H9 (cell line): ENCODE data around the gene HEATR1. TPM values are rescaled to one million over a fixed set of nuclear protein-coding genes. Genes with fewer than 3 reads are reported as not detected.

Source experiments
- DNase-seq: peaks from one replicate; pipeline ENCODE4 v3.0.0-alpha.2; 2017
- H2AFZ ChIP-seq: one replicate; pipeline ENCODE4 v1.6.1; 2013; ENCODE audit warnings: mild to moderate bottlenecking, low read length, control low read depth, moderate library complexity
- H2AK5ac ChIP-seq: 2 replicates; pipeline ENCODE4 v1.6.1; 2013; ENCODE audit warnings: low read length, control low read depth, mixed read lengths; ENCODE audit not compliant: insufficient read length
- H2BK120ac ChIP-seq: one replicate; pipeline ENCODE4 v1.6.1; 2013; ENCODE audit warnings: low read depth, mild to moderate bottlenecking, low read length, control low read depth, inconsistent platforms; ENCODE audit not compliant: poor library complexity, severe bottlenecking
- H2BK12ac ChIP-seq: 2 replicates; pipeline ENCODE4 v1.6.1; 2013; ENCODE audit warnings: low read length, control low read depth, mixed read lengths, low read depth; ENCODE audit not compliant: insufficient read length
- H2BK15ac ChIP-seq: 2 replicates; pipeline ENCODE4 v1.6.1; 2013; ENCODE audit warnings: low read depth, low read length, control low read depth
- H2BK20ac ChIP-seq: one replicate; pipeline ENCODE4 v1.6.1; 2013; ENCODE audit warnings: low read depth, mild to moderate bottlenecking, low read length, control low read depth, inconsistent platforms; ENCODE audit not compliant: poor library complexity, severe bottlenecking
- H2BK5ac ChIP-seq: 2 replicates; pipeline ENCODE4 v1.6.1; 2013; ENCODE audit warnings: low read length, control low read depth, mixed read lengths; ENCODE audit not compliant: insufficient read length
- H3K14ac ChIP-seq: 2 replicates; pipeline ENCODE4 v1.6.1; 2013; ENCODE audit warnings: low read length, control low read depth; ENCODE audit not compliant: insufficient read depth
- H3K18ac ChIP-seq: 2 replicates; pipeline ENCODE4 v1.6.1; 2013; ENCODE audit warnings: low read depth, mild to moderate bottlenecking, mixed read lengths, low read length, control low read depth; ENCODE audit not compliant: insufficient read length
- H3K23ac ChIP-seq: 2 replicates; pipeline ENCODE4 v1.6.1; 2013; ENCODE audit warnings: low read length, control low read depth, mixed read lengths, low read depth; ENCODE audit not compliant: insufficient read length
- H3K23me2 ChIP-seq: 2 replicates; pipeline ENCODE4 v1.6.1; 2013; ENCODE audit warnings: low read depth, mild to moderate bottlenecking, mixed read lengths, low read length, control low read depth; ENCODE audit not compliant: insufficient read length, poor library complexity, severe bottlenecking
- H3K27ac ChIP-seq: 2 replicates; pipeline ENCODE4 v1.5.1; 2013; ENCODE audit warnings: low read length, control low read depth, mixed read lengths, low read depth; ENCODE audit not compliant: insufficient read length
- H3K27me3 ChIP-seq: 2 replicates; pipeline ENCODE4 v1.6.1; 2013; ENCODE audit warnings: low read length, control low read depth, inconsistent platforms; ENCODE audit not compliant: insufficient read depth
- H3K4ac ChIP-seq: 2 replicates; pipeline ENCODE4 v1.6.1; 2013; ENCODE audit warnings: low read depth, mild to moderate bottlenecking, control low read depth, inconsistent platforms, low read length, moderate library complexity
- H3K4me1 ChIP-seq: 2 replicates; pipeline ENCODE4 v1.6.1; 2013; ENCODE audit warnings: low read length, control low read depth, inconsistent platforms; ENCODE audit not compliant: insufficient read depth
- H3K4me2 ChIP-seq: 2 replicates; pipeline ENCODE4 v1.6.1; 2013; ENCODE audit warnings: low read length, control low read depth, mixed read lengths; ENCODE audit not compliant: insufficient read length, insufficient read depth
- H3K56ac ChIP-seq: 2 replicates; pipeline ENCODE4 v1.6.1; 2013; ENCODE audit warnings: low read depth, mild to moderate bottlenecking, mixed read lengths, low read length, control low read depth; ENCODE audit not compliant: insufficient read length
- H3K79me1 ChIP-seq: 2 replicates; pipeline ENCODE4 v1.6.1; 2013; ENCODE audit warnings: low read depth, mild to moderate bottlenecking, moderate library complexity, low read length, control low read depth, inconsistent platforms; ENCODE audit not compliant: insufficient read depth, poor library complexity, severe bottlenecking
- H3K79me2 ChIP-seq: 2 replicates; pipeline ENCODE4 v1.6.1; 2013; ENCODE audit warnings: low read length, control low read depth, inconsistent platforms; ENCODE audit not compliant: insufficient read depth
- H3K9ac ChIP-seq: 2 replicates; pipeline ENCODE4 v1.6.1; 2013; ENCODE audit warnings: low read length, control low read depth, mixed read lengths; ENCODE audit not compliant: insufficient read length; ENCODE audit errors: extremely low read depth
- H3K9me3 ChIP-seq: one replicate; pipeline ENCODE4 v1.6.1; 2013; ENCODE audit warnings: low read depth, low read length, inconsistent platforms; ENCODE audit not compliant: control insufficient read depth
- H3T11ph ChIP-seq: one replicate; pipeline ENCODE4 v1.6.1; 2013; ENCODE audit warnings: mild to moderate bottlenecking, low read length, control low read depth, inconsistent platforms
- H4K20me1 ChIP-seq: one replicate; pipeline ENCODE4 v1.6.1; 2013; ENCODE audit not compliant: control insufficient read depth, insufficient read length, insufficient read depth
- H4K5ac ChIP-seq: 2 replicates; pipeline ENCODE4 v1.6.1; 2013; ENCODE audit warnings: low read depth, mild to moderate bottlenecking, mixed read lengths, low read length, control low read depth; ENCODE audit not compliant: insufficient read length
- H4K8ac ChIP-seq: replicated peaks from 2 replicates; pipeline ENCODE4 v1.6.1; 2013; ENCODE audit warnings: low read length, control low read depth, mixed read lengths, low read depth; ENCODE audit not compliant: insufficient read length
- H4K91ac ChIP-seq: 2 replicates; pipeline ENCODE4 v1.6.1; 2013; ENCODE audit warnings: low read depth, mild to moderate bottlenecking, moderate library complexity, mixed read lengths, low read length, control low read depth; ENCODE audit not compliant: insufficient read length
- H3K27ac Mint-ChIP-seq, 3 experiments: 2 replicates in 2 of 3; 3 replicates in 1 of 3; pipeline ENCODE4 v1.8.0; 2020 to 2021; ENCODE audit warnings: mixed read lengths in 3 of 3, mild to moderate bottlenecking in 1 of 3, moderate library complexity in 1 of 3
- H3K27me3 Mint-ChIP-seq: 2 replicates; pipeline ENCODE4 v1.8.0; 2021; ENCODE audit warnings: low read depth, mild to moderate bottlenecking, moderate library complexity, mixed read lengths
- H3K36me3 Mint-ChIP-seq, 3 experiments: 2 replicates in 2 of 3; 3 replicates in 1 of 3; pipeline ENCODE4 v1.8.0; 2020 to 2021; ENCODE audit warnings: low read depth in 3 of 3, mixed read lengths in 3 of 3; ENCODE audit not compliant: insufficient read depth in 1 of 3
- H3K4me1 Mint-ChIP-seq, 2 experiments: 2 replicates each; pipeline ENCODE4 v1.8.0; 2020; ENCODE audit warnings: mixed read lengths in 2 of 2
- H3K4me3 Mint-ChIP-seq, 2 experiments: 2 replicates in 1 of 2; 3 replicates in 1 of 2; pipeline ENCODE4 v1.8.0; 2020 to 2021; ENCODE audit warnings: mild to moderate bottlenecking in 2 of 2, mixed read lengths in 2 of 2, moderate library complexity in 1 of 2
- H3K9me3 Mint-ChIP-seq, 2 experiments: 2 replicates in 1 of 2; 3 replicates in 1 of 2; pipeline ENCODE4 v1.8.0; 2020; ENCODE audit warnings: mild to moderate bottlenecking in 2 of 2, mixed read lengths in 2 of 2, moderate library complexity in 1 of 2
- WGBS: extraction: QIAGEN DNeasy Blood & Tissue Kit; methylation state at CpG from one replicate; pipeline ENCODE4 v1.1.7; 2013; ENCODE audit warnings: missing lambda C conversion rate, low lambda C conversion rate, mixed read lengths; ENCODE audit not compliant: insufficient read length; ENCODE audit errors: extremely low coverage; 5-methylcytosine and 5-hydroxymethylcytosine counted together
- total RNA-seq: library from RNA; stranded (reverse); gene quantifications from 2 replicates; pipeline ENCODE4 v1.2.1, GENCODE V29; 2021
- TF ChIP-seq, protein P1 (sequence below): fragments of 200-600 bp; sonication (generic); conservative IDR thresholded peaks from 3 replicates; pipeline ENCODE4 v1.8.0; 2021; ENCODE audit warnings: antibody characterized with exemption, mild to moderate bottlenecking

The HEATR1 gene
- total RNA-seq, 1 experiment from 2014 or later, result 88.2 TPM

DNA sequence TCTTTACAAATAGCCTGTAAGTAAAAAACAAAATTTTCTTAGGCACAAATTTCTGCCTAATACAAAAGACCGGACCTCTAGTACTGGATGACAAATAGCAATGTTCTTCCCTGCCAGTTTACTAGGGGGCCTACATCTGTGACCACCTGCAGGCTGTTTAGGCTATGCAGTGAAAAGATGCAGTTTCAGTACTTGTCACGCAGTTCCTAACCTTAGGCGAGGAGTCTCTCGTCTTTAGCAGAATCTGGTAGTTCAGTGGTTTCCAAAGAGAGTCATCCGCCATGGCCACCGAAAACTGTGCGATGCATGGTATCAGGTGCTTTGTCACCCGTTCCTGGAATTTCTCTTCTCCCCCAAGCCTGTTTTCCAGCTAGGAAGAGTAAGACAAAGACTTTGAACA lies 50.9 kb downstream of the HEATR1 start:
- H3K56ac ChIP-seq, result no peak overlapping the region
- Mint-ChIP-seq H3K4me3 (no peak overlapping the region), H3K36me3 (peaks cover 46 to 95% (median 92%) of the 10 kb centered on the region in 3 experiments; a peak in 6 of 7 replicates), H3K27ac (no peak overlapping the region), H3K4me1 (no peaks in the 10 kb centered on the region), H3K27me3 (no peaks in the 10 kb centered on the region), H3K9me3 (no peaks in the 10 kb centered on the region)
- H4K8ac ChIP-seq, result no peak overlapping the region
- no peak overlapping the region for H3K4me2 ChIP-seq
- H2BK12ac ChIP-seq, result no peak overlapping the region
- no peaks in the 10 kb centered on the region for H3K79me1 ChIP-seq
- H4K5ac ChIP-seq, result no peak overlapping the region
- no peak overlapping the region for H3K18ac ChIP-seq
- no peaks in the 10 kb centered on the region for H3K9me3 ChIP-seq
- WGBS, result no CpG with 5 or more reads among the region's 8 CpGs
- no peak overlapping the region for H3K23ac ChIP-seq
- no peaks in the 10 kb centered on the region for H3K23me2 ChIP-seq
- H2AK5ac ChIP-seq, result no peak overlapping the region
- no peak overlapping the region for H3T11ph ChIP-seq
- no peak overlapping the region for H2BK15ac ChIP-seq
- TF ChIP-seq, protein P1, sequence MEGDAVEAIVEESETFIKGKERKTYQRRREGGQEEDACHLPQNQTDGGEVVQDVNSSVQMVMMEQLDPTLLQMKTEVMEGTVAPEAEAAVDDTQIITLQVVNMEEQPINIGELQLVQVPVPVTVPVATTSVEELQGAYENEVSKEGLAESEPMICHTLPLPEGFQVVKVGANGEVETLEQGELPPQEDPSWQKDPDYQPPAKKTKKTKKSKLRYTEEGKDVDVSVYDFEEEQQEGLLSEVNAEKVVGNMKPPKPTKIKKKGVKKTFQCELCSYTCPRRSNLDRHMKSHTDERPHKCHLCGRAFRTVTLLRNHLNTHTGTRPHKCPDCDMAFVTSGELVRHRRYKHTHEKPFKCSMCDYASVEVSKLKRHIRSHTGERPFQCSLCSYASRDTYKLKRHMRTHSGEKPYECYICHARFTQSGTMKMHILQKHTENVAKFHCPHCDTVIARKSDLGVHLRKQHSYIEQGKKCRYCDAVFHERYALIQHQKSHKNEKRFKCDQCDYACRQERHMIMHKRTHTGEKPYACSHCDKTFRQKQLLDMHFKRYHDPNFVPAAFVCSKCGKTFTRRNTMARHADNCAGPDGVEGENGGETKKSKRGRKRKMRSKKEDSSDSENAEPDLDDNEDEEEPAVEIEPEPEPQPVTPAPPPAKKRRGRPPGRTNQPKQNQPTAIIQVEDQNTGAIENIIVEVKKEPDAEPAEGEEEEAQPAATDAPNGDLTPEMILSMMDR, result no peak
- H3K4ac ChIP-seq, result no peak overlapping the region
- no peak overlapping the region for H2BK20ac ChIP-seq
- H2BK5ac ChIP-seq, result no peak overlapping the region
- no peaks in the 10 kb centered on the region for H3K79me2 ChIP-seq
- no peak overlapping the region for H2BK120ac ChIP-seq
- no peak overlapping the region for H3K9ac ChIP-seq
- H3K14ac ChIP-seq, result no peak overlapping the region
- H4K20me1 ChIP-seq, result no peaks in the 10 kb centered on the region
- DNase-seq, result no peak
- no peak overlapping the region for H3K27ac ChIP-seq
- H3K27me3 ChIP-seq, result no peaks in the 10 kb centered on the region
- no peak overlapping the region for H2AFZ ChIP-seq
- H4K91ac ChIP-seq, result no peak overlapping the region
- H3K4me1 ChIP-seq, result no peaks in the 10 kb centered on the region
